Activated effector memory CD4-positive, alpha-beta T cell treated with Interleukin-2 at 50 U/mL for 16 hours (primary cell): Measurements from ENCODE around the gene RPTOR.

Source experiments
- DNase-seq: peaks from one replicate; pipeline ENCODE4 v3.0.0-alpha.2; 2020

The RPTOR gene

DNA sequence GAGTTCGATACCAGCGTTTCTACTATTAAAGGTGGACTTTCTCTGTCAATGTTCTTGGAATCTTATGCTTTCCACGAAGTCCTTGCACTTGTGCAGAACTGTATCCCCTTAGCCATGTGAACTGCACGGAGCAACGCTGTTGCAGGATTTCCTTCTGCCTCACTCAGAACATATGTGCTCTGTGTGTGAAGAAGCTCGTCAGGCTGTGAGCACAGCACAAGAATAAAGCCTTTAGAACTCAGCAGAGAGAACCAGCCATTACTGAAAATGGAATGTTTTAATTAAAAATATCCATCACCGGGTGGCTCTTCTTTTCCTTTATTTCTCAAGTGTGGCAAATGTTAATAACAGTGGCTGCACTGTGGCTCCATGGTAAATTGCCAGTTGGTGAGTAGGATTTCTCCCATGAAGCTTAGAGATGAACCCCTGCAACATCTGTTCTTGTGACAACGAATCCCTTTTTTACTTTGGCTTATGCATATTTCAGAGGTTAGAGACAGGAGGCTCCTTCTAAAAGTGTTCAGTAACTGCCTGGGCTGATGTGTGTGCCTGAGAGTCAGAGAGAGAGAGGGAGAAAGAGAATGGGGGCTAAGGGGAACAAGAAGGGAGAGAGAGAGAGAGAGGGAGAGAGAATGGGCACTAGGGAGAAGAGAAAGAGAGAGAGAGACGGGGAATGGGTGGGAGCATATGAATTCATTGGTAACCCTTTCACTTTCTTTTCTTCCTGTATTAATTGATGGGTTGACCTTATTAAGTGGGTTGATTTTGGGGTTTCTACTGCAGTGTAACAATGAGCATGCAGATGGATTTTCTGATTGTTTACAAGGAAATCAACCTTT lies 50.0 kb downstream of the RPTOR start:
- DNase-seq = no peak

DNA sequence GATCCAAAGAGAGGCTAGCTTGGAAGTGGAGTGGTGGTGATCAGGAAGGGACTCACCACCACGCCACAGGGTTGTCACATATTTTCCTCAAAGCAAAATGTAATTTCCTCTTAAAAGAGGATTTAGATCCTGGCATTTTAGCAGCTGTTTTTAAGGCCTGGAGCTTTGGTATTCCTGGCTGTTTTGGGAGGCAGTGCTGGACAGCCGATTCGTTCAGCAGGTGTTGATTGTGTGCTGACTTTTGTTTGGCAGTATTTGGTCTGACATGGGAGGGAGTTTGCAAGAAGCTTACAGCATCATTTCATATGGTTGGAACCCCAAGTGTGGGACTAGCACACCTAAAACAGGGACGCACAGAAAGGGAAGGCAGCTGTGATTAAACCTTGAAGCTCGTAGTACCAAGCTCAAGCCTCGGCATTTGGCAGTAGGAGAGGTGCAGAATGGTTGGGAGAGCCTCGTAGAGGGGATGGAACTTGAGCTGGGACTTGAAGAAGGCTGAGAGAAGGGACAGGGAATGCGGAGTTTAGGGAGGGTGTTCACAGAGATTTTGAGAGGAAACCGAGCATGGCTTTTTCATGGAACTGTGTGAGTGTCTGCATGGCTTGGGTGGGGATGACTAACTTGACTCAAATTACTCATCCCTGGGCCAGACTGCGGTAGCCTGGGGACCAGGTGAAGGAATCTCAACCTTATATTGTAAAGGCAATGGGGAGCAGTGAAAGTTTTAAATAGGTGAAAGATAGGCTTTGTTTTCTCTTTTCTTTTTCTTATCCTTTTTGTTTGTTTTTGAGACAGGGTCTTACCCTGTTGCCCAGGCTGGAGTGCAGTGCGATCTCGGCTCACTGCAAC lies 52.3 kb downstream of the RPTOR start:
- no peak for DNase-seq

DNA sequence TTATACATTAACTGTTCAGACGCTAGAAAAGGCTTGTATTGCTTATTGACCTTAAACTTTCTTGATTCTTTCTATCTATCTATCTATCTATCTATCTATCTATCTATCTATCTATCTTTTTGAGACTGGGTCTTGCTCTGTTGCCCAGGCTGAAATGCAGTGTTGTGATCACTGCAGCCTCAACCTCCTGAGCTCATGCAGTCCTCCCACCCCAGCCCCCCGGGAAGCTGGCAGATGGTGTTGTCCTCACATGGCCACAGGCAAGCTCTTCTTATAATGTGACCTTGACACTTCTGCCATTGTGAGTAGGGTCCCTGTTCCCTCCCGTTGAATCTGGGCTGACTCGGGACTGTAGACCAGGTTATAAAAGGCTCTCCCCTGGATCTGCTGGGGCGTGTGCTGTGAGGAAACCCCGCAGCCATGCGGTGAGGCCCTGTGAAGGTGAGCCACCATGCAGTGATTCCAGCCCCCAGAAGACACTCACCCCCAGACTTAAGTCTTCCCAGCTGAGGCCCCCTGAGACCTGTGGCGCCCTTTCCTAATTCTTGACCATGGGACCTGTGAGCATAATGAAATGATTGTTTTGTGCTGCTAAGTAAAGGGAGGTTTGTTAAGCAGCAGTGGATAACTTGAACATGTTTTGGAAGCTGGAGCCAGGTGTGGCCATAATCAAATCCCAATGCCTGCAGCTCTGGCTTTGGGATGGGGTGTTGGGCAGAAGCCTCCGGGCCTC lies 54.3 kb downstream of the RPTOR start:
- no peak for DNase-seq

DNA sequence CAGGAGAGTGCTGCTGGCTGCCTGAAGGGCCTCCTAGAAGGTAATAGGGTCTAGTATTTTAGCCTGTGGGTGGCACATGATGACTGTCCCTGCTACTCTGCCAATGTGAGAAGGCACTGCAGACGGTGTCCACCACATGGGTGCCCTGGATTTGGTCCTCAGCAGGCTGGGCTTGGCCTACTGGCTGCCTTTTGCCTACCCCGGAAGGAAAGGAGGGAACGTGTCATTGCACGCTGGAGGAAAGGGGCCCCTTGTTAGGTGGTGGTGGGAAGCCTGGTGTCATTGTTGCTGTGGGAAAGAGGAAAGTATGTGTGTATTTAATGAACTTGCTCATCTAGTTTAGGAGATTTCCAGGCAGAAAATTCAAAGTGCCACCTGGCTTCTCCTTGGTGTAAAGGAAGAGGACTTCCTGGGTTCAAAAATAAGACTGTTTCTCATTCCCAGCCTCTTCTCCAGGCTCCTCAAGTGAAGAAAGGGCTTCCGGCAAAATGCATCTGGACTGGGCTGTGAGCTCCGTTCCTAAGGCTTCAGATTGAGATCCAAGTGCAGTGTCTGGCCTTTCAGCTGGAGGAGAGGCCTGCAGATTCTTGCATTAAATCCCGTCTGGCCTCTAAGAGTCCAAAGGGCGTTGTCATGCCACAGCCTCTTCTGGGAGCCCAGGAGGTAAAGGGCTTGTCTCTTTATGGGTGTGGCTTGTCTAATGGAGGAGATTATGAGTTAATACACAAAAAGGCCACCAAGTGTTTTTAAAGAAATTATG lies 55.1 kb downstream of the RPTOR start:
- no peak for DNase-seq

DNA sequence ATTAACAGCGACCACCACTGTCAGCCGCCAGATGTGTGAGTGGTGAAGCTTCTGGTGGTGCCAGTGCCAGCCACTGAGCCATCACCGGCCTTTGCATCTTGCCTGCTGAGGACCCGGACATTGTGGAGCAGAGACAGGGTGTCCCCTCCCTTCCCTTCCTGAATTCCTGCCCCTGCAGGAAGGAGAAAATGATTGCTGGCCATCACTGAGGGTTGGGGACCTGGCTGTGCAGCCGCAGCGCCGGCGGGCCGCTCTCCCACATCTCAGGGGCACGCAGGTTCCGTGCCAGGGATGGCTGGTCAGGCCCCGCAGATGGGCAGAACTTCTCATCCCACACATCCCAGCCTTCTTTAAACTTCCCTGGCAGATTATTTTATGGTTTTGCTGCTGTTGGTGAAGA lies 56.5 kb downstream of the RPTOR start:
- no peak for DNase-seq

DNA sequence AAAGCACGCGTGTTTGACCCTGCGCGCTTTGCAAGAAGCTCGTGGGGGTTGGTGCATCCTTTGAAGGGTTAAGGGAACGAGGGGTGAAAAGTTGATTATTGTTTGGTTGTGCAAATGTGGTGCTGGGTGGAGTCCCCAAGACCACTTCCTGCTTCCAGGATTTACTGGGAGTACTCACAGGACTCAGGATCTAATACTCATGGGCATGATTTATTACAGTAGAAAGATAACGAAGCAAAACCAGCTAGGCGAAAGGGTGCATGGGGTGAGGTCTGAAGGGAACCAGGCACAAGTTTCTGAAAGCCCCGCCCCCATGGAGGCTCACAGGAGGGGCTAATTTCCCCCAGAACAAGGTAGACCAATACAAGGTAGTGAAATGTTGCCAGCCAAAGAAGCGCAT lies 58.8 kb downstream of the RPTOR start:
- no peak for DNase-seq

DNA sequence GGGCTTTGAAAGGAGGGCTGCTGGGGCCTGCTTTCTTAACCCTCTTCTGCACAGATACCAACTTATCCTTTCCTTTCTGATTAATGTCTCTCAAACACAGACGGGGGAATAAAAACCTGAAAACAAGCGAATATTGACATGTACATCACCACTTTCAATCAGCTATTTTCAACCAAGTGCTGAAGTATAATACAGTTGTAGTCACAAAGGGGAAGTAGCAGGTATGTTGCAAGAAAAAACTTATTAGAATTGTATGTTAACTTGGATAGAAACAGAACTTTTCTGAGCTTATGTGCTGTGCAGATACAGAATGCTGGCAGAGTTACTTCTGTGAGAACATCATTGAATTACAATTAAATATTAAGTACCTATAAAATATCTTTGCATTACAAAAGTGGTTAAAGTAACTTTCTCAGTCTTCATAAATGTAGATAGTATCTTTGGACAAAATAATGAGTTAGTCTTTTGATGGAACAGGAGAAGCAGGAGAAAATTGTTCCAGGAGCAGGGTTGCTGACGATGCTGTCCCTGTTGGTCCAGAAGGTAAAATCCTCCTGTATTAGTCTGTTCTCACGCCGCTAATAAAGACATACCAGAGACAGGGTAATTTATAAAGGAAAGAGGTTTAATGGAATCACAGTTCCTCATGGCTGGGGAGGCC lies 59.5 kb downstream of the RPTOR start:
- DNase-seq = no peak

DNA sequence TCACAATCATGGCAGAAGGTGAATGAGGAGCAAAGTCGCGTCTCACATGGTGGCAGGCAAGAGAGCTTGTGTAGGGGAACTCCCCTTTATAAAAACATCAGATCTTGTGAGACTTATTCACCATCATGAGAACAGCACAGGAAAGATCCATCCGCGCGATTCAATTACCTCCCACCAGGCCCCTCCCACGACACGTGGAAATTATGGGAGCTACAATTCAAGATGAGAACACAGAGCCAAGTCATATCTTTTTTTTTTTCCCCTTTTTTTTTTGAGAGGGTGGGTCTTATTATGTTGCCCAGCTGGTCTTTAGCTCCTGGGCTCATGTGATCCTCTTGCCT lies 60.0 kb downstream of the RPTOR start:
- DNase-seq = no peak

DNA sequence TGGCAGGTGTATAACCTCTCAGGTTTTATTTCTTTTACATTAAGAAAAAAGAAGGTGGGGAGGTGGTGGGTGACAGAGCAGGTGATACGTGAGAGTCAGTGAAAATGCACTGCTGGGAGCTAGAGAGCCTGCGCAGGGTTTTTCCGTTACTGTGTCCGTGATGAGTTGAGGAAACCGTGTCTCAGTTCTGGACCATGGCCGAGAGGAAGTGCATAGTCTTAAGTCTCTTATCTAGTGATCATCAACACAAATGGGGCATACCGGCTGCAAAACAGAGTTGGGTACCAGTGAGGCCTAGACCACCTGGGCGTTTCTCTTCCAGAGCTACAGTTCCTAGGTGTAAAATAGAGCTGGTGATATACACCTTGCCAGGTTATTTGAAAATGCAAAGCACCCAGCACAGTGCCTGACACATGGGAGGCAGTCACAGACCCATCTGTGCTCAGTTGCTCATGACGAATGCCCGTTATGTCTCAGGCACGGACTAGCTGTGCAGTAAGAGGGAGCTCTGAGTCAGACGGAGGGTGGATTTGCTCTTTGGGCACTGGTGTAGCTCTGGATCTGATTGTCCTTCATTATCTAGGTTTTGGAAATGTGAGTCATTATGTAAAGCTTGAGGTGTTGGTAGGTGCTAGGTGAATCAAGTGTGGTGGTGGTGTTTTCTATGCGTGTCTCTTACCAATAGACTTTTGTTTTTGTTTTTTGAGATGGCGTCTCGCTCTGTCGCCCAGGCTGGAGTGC lies 60.9 kb downstream of the RPTOR start:
- peak; percentile 30 for DNase-seq

DNA sequence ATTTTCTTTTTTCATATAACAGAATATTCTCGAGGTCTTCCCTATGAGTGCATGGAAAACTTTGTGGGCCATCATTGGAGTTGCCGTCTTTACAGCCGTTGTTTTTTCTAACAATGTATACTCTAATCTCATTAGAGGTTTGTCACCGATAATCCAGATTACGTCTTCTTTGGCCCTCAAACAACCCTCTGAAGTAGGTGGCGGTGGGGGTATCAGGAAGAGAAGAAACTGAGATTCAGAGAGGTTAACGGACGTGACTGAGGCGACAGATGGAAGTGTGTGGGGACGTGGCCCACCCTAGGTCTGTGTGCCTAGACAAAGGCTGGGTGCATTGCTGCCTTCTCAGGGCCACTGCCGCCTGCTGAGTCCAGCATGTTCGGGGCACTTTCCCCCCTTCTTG lies 63.7 kb downstream of the RPTOR start:
- DNase-seq = no peak

DNA sequence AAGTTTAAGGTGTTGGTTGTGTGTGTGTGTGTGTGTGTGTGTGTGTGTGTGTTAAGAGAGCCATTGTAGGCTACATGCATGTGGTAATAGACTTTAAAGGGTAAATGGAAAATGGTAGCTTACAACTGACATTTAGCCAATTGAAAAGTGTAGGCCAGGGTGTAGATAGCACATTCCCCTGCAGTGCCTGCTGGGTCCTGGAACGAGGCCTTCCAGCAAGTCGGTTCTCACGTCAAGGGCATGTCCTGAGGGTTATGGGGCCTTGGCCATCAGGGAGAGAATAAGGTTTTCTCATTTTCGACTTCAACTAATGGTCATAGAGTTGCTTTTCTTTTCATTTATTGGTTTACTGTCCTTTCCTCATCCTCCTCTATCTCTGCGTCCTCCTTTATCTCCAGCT lies 65.1 kb downstream of the RPTOR start:
- DNase-seq = no peak

DNA sequence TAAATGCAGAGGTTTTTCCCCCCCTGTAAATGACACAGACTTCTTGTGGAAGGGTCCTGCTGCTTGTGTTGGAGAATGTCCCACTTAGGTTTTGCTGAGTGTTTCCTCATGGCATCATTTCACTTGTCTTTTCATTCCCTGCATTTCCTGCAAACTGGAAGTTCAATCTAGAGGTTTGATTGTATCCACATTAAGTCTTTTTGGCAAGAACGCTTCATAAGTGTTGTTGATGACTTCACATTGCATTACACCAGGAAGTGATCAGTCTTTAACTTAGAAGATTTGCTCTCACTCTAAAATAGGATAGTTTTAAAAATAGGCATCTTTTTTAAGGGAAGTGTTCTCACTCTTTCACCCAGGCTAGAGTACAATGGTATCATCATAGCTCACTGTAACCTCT lies 67.2 kb downstream of the RPTOR start:
- DNase-seq = no peak

DNA sequence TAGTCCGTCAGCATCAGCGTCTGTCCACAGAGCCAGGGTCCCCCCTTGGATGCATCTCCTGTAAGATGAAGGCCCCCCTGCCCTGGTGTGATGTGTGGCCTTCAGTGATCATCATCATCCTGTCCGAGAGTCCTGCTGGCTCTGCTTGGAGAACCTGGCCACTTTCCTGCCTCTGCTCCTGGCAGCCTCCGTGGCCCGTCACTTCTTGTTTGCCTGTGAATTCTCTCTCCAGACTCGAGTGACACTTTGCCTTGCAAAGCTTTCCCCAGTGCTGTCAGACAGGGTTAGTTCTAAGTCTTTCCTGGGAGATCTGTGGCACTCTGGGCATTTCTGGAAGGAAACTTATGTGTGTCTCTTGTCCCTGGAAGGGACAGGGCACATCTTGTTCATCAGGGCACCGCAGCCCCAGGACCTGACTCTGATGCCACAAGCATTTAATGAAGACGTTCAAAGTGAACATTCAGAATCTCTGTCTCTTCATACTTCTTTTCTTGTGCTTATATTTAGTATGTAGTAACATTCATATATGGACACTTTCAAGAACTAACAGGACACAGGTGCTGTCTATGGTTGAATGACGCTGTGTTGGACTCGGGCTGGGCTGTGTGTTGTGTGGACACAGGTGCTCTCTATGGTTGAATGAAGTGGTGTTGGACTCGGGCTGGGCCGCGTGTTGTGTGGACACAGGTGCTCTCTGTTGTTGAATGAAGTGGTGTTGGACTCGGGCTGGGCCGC lies 68.5 kb downstream of the RPTOR start:
- no peak for DNase-seq

DNA sequence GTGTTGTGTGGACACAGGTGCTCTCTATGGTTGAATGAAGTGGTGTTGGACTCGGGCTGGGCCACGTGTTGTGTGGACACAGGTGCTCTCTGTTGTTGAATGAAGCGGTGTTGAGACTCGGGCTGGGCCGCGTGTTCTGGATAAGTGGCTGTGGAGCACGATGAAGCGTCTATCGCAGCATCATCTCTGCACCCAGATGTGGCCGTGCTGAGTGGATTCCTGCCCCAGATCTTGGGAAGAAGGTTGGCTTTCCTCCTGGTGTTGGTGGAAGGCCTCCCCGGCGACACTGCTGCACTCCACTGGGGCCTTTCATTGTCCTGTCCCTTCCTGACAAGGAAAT lies 69.1 kb downstream of the RPTOR start:
- no peak for DNase-seq

DNA sequence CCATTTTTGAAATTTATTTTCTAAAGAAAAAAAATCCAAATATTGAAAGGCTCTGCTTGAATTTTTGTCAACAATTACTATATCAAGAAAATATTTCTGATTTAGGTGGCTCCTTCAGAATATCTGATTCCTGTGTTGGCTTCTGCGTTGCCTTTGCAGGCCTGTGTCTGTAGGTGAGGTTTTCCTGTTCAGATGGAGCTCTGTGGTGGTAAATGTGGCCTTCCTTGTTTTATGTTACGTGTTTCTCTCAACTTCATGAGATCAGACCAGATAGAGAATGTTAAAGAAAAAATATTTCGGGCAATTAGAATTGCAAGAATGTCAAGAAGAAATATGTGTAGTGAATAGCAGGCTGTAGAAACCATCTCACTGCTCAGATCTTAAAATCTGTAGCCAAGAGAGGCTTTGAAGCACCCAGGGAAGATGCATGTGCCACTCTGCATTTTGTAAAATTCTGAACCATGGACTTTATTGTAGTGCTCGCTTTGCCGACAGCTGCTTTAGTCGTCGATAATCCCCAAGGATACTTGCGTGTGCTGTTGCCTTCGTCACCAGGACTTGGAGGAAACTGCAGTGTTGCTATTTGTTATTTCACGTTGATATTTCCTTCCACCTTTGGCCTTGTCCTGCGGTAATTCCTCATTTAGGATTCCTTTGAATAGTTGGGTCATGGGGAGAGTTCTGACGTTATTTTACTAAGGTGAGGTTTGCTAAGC lies 69.9 kb downstream of the RPTOR start:
- no peak for DNase-seq

DNA sequence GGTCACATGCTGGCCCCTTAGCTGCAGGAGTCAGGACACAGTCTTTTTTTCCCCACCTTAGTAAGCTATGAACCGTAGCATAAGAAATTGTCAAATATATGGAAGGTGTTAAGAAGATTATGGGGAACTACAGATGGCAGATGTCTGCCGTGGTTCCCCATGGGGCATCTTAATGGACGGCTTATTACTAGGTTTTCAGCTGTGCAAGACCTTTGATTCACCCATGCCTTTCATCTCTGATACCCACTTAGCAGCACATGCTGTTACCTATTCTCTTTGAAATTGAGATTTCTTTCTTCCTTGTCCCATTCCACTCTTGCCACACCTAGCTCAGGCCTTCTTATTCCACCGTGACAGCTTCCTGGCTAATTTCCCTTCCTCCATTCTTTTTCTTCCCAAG lies 70.7 kb downstream of the RPTOR start:
- DNase-seq = no peak

DNA sequence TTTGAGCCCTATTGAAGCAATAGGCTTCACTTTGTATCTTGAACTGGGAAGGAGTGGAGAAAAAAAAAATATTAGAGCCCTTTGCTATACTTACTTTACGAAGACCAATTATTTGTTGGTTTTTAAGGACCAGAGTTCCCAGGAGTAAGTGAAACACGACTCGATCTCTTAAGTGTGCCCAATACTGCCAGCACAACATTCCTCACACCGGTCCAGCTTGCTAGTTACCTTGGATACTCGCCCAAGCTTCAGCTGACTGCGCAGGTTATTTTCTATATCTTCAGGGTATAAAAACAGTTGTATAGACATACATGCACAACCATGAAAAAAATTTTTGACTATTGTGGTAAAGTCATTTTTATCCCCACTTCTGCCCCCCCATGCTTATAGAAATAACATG lies 72.1 kb downstream of the RPTOR start:
- DNase-seq = no peak

DNA sequence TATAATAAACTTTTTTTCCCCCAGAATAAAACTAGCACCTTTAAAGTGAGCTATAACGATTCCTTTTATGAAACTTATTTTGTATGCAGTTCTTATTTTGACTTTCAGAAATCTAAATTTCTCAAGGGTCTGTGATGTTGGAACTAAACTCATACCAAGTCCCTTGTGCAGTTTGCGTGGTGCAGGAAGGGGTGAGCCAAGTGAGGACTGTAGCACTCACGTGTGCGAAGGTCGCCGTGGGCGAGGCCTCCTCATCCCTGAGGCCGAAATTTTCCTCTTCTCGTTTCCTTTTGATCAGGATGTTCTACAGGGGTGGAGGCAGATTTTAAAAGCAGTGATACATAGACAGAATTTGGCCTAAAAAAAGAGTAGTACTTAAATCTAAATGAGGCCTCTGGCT lies 73.7 kb downstream of the RPTOR start:
- DNase-seq = no peak

DNA sequence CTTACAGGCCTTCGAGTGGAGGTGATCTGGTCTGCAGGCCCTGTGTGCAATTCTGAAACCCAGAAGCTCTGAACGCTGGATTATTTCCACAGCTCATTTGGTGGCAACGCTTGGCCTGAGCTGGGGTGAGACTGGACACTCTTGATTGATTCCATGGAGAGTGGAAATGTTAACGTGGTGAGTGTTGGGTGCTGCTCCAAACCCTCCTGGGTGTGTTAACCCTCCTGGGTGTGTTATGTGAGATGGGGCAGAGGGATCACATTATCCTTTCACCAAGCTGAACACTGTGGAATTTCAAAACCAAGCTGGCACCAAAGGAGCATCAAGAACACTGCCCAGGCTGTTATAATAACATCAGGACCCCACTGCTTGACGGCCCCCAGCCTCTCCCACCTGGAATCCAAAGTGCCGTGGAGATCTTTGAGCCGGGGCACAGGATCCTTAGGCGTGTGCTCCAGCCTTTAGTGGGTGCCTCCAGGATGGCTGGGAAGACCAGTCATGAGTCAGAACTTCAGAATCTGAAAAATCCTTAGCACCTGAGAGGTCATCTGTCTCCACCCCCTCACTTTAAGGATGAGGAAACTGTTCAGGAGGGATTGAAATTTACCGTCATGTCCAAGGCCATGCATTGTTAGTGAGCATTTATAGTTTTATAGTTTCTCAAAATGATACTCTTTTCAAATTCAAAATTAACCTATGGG lies 75.0 kb downstream of the RPTOR start:
- DNase-seq = no peak
